KG1 (cell line): ENCODE results near the gene RHEX.

Source experiments
- DNase-seq: peaks from one replicate; lab custom pipeline; 2025; lab: John Stamatoyannopoulos, UW

The RHEX gene

GRCh38 chr1:206094024-206094423, 41.1 kb downstream of the RHEX start:
- no peak for DNase-seq

DNA sequence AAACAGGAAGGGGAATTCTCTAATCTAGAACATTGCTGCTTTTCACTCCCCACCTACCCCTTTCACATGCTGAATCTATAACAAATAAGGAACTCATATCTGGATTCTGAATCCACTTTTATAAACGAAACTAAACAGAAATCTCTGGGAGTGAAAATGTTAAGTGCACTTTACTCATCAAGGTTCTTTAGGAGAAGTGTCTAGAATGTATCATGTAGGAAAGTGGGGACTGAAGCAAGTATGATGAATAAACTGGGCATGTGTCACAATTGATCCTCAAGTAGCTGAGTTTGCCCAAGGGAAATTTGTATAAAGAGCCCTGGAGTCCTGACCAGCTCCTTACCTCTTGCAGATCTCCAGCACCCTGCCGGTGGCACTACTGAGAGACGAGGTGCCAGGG, 44.4 kb downstream of the RHEX start:
- no peak for DNase-seq

DNA sequence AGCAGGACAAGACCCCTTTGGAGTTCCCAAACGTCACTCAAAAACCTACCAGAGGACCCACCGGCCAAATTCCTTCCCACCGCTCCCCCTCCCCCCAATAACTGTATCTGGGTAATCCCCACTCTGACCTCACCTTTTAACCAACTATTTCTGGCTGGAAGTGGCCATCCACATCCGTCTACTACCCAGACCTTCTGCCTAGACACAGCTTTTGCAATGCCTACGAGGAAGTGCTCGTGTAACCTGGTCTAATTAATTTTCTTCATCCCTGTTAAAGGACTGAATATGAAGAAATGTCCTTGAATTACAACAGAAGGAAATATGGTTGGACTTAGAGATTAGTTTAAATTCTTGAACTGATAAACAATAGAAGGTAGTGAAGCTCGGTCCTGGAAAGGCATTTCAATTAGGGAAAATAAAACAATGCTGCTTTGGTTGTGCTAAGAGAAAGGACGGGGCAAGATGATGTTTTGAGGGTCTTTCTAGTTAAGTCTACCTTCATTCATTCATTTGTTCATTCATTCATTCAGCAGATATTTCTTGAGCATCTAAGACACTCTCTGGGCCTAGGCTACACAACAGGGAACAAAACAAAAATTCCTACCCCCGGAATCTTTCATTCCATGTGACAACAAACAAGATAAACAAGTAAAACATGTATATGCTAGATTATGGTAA, 45.4 kb downstream of the RHEX start:
- no peak for DNase-seq

DNA sequence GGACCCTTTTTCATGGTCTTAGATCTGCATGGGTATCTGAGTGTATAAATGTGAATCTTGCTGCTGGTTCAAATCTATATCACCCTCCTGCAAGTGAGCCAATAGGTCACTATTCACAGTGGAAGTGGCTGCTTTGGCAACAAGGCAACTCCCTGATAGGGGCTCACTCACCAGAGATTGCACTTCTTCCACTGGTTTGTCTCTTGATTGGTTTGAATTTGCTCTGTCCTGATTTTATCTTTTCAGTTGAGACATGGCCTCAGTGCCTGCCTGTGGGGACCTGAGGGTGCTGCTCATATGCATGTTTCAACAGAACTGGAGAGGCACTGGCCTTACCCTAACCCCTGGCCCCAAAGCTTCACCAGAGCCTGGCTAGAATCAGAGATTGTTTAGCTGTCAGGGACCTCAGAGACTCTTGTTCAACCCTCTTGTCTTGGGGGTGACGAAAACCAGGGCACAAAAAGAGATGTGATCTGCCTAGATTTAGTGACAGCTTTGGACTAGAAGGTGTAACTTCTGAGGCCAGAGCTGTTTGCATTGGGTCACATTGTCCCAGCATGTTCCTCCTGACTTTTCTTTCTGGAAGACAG, 47.3 kb downstream of the RHEX start:
- DNase-seq: no peak

GRCh38 chr1:206101351-206102045, 48.5 kb downstream of the RHEX start:
- DNase-seq: no peak

DNA sequence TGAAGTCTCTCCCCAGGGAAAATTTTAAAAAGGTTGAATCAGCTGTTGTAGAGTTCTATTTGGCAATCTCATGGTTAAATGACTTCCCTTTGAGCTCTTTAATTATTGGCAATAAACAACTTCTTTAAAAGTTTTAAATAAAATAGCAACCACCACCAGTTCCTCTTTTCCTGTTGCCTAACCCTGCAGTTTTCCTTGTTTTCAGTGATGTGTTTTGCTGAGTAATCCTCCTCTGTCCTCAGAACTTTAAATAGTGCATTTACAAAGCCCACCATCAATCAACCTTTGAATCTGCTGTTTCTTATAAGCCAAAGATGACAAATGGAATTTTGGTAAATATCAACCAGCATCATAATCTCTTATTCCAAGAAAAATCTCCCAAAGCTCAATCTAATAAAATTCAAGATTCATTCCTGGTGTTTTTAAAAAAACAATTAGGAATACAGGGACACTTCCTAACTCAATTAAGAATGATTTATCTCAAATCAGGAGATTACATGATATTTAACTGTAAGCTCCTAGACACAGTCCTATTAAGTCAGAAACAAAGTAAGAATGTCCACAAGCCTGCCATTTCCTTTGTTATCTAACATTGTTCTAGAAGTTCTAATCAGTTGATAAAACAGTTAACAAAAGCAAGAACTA, 49.4 kb downstream of the RHEX start:
- DNase-seq: no peak

- DNase-seq: no peak
Measured at GRCh38 chr1:206103979-206104378, 51.0 kb downstream of the RHEX start.

DNA sequence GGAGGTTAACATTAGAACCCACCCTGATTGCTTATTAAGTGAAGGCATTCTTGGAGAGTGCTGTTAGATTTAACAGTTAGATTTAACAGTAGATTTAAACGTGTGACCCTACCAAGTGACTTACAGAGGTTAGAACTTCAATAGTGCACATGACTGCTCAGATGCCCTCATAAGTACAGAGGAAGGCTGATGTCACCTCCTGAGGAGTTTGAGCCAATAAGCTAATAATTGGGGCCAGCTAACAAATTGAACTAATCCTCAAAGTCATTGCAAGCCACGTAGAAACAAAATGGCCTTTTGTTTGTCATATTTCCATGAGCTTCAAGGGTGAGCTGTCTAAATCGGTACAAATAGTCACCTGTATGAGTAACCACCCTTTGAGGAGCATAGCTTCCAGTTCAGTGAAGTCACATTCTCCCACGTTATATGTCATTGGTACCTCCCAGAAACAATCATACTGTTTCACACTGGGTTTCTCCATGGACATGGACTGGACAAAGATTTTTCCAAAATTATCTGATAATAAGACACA, 52.6 kb downstream of the RHEX start:
- DNase-seq: no peak

GRCh38 chr1:206106328-206107167, 53.6 kb downstream of the RHEX start:
- peak; percentile 71 for DNase-seq

GRCh38 chr1:206107168-206107544, 54.2 kb downstream of the RHEX start:
- no peak for DNase-seq

- no peak for DNase-seq
Measured at GRCh38 chr1:206108635-206109034, 55.7 kb downstream of the RHEX start.

DNA sequence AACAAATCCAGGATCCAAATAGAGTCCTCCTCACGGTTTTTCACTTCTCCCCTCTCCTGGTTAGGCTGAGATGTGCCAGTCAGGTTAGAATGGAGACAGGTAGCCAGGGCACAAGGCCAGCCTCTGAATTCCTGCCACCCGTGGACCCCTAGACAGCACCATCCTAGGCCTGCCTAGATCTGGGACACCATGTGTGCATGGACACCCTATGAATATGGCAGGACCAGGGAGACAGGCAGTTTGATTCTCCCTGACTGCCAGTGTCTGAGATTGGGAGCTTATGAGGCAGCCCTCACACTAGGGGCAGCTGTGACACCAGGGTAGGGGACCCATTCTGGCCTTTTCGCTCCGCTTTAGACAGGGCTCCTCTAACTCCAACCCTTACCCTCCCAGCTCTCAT, 56.7 kb downstream of the RHEX start:
- no peak for DNase-seq

DNA sequence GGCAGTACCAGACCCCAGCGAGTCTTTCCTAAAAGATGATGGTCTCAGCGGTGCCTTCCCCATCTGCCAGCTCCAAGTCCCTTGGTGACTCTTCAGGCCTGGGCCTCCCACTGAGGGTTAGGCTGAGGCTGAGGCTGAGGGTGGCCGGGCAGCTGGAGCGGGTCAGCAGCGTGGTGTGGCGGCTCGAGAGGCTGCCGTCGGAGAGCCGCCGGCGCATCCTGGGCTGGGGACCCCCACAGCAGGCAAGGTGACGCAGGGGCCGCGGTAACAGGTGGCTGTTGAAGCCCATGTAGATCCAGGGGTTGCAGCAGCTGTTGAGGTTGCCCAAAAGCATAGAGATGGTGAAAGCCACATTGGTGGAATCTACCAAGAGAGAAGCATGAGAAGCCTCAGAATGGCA, 57.2 kb downstream of the RHEX start:
- no peak for DNase-seq

- no peak for DNase-seq
Measured at GRCh38 chr1:206110820-206111219, 57.8 kb downstream of the RHEX start.

DNA sequence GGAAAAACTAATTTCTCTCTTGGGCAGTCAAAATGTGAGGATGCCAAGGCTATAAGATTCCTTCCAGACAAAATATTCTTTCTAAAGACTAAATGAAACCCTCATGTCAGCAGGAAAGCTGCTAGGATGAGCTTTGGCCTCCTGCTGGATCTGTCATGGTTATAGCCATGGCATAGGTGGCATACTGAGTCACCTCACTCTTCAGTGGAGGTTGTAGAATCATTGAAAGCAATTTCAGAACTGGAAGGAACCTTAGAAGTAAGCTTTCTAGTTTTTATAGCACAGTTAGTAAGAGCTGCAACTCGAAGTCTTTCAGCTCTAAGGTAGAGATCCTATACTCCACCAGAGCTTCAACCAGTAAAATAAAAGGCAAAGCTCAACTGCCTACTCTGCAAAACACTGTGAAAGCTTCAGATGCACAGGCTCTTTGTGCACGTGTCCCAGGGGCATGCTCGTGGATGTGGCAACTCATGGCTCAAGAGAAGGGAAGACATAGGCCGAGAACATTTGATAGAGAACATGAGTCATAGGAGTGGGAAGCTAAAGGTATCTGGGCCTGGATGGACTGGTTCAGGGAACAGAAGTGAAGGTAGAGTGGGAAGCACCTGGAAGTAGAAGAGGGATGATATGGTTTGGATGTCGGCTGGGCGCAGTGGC, 58.4 kb downstream of the RHEX start:
- DNase-seq: no peak

DNA sequence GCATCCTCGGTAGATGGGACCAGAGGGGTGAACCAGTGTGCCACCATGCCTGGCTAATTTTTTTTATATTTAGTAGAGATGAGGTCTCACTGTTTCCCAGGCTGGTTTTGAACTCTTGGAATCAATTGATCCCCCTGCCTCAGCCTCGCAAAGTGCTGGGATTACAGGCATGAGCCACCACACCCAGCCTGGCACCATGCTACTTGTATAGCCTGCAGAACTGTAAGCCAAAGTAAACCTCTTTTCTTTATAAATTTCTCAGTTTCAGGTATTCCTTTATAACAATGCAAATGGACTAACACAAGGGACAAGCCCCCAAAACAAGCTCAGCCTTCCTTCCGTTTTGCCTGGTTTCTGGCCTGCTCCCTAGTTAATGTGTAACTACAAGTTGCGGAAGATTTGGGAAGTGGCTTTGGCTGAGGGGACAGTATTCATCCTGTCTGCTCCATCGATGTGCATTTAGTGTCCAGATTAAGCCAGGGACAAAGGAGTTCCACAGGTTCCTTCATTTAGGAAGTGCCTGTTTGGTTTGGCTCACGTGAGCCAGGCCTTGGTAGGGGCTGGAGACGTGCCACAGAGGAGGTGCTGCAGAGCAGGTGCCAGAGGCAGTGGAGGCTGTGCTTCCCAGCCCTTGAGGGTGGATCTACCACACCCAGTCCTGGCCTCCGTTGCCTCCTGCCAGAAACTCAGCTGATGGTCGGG, 59.8 kb downstream of the RHEX start:
- DNase-seq: no peak

- no peak for DNase-seq
Measured at GRCh38 chr1:206114692-206115640, 62.0 kb downstream of the RHEX start.

GRCh38 chr1:206115791-206116190, 62.8 kb downstream of the RHEX start:
- DNase-seq: no peak

- no peak for DNase-seq
Measured at GRCh38 chr1:206116191-206116872, 63.4 kb downstream of the RHEX start.
